ENCODE data around the gene TENT4A. TPM values are rescaled to one million over a fixed set of nuclear protein-coding genes. Genes with fewer than 3 reads are reported as not detected.

Gene TENT4A
- total and polyA plus RNA-seq, 2 of the 13 experiments (the other 11 are each of a cell fraction or from before 2014, with no cell fraction given), result 6.3 to 13.3 TPM

- H3K4me2 ChIP-seq (ENCODE audit: low read depth, low read length), result no peak overlapping the region
- in situ Hi-C loops (cut with HindIII; ENCODE audit: extremely low pct_ligation_motif_present, low pct_unique_long_range_greater_than_20kb), result no loop called here
- TF ChIP-seq FOXA3 (CRISPR knock-in tag; IDR thresholded peaks at IDR 0.05), result no peak
- BruUV-seq (replicated peaks), result no TSS peak
- H3K9me3 ChIP-seq (ENCODE audit: low read length), result no peaks in the 10 kb centered on the region
- DNase-seq (ENCODE audit: low spot score), result no peak
- CTCF ChIA-PET (ENCODE audit: low intra/inter-chr PET ratio, low total read pairs), result no interaction called here
- H2AFZ ChIP-seq (ENCODE audit: low read length), result no peak overlapping the region
- no peak for FAIRE-seq
- no peak overlapping the region for H3K9ac ChIP-seq (ENCODE audit: insufficient read depth, low read depth, low read length)
- no peaks in the 10 kb centered on the region for H4K20me1 ChIP-seq (ENCODE audit: insufficient read depth, low read length)
- no peak overlapping the region for H3K4me3 ChIP-seq (replicated peaks in 1 of 3; ENCODE audit: insufficient read depth in 1 of 3, low read depth in 2 of 3, low read length in 3 of 3)
- no peak overlapping the region for H3K27ac ChIP-seq (ENCODE audit: extremely low read length, insufficient read depth, low read length)
- H3K36me3 ChIP-seq (replicated peaks in 1 of 2; ENCODE audit: control insufficient read depth in 1 of 2, insufficient read depth in 2 of 2, low read length in 2 of 2), result no peaks in the 10 kb centered on the region
- intact Hi-C loops (cut with micrococcal nuclease; ENCODE audit: unreplicated experiment), result no loop called here
- POLR2A ChIA-PET, result no interaction called here
- WGBS (ENCODE audit: low lambda C conversion rate), result 0% methylated on average over 1 of the region's 1 CpG
- H3K27me3 ChIP-seq (ENCODE audit: control insufficient read depth in 1 of 2, insufficient read depth in 2 of 2, low read length in 2 of 2), result peaks cover 0 to 15% of the 10 kb centered on the region in 2 experiments; a peak in 3 of 5 replicates
- no peak for ATAC-seq
- no peaks in the 10 kb centered on the region for H3K79me2 ChIP-seq (ENCODE audit: insufficient read depth, low read length)
- no peaks in the 10 kb centered on the region for H3K4me1 ChIP-seq (ENCODE audit: insufficient read depth, low read length)
Observed at GRCh38 chr5:6698696-6699095, 14.5 kb upstream of the TENT4A start.

- no peak for FAIRE-seq
Observed at GRCh38 chr5:6699357-6699756, 13.9 kb upstream of the TENT4A start.

More at GRCh38 chr5:6699357-6699756, 13.9 kb upstream of the TENT4A start:
- WGBS (ENCODE audit: low lambda C conversion rate), result 46% methylated on average over 1 of the region's 1 CpG
- ChIA-PET POLR2A (no interaction called here), CTCF (ENCODE audit: low intra/inter-chr PET ratio, low total read pairs) (no interaction called here)
- intact Hi-C loops (cut with micrococcal nuclease; ENCODE audit: unreplicated experiment) (no loop called here), in situ Hi-C loops (cut with HindIII; ENCODE audit: extremely low pct_ligation_motif_present, low pct_unique_long_range_greater_than_20kb) (no loop called here)
- no peak for TF ChIP-seq ZNF678 (CRISPR knock-in tag; IDR thresholded peaks at IDR 0.05)
- no peak for TF ChIP-seq ZNF703 (CRISPR knock-in tag; IDR thresholded peaks at IDR 0.05; ENCODE audit: borderline replicate concordance)
- TF ChIP-seq LBX2 (CRISPR knock-in tag; IDR thresholded peaks at IDR 0.05; ENCODE audit: borderline replicate concordance), result no peak
- TF ChIP-seq ISX (CRISPR knock-in tag; conservative IDR thresholded peaks at IDR 0.05), result no peak
- no peak for TF ChIP-seq SMC3 (IDR thresholded peaks at IDR 0.05; ENCODE audit: low read length)
- no peak for TF ChIP-seq PHF20 (CRISPR knock-in tag; IDR thresholded peaks at IDR 0.05)
- no peak for TF ChIP-seq FOXJ3 (CRISPR knock-in tag; IDR thresholded peaks at IDR 0.05; ENCODE audit: borderline replicate concordance)
- no peak for TF ChIP-seq ZUFSP (CRISPR knock-in tag; IDR thresholded peaks at IDR 0.05; ENCODE audit: borderline replicate concordance)
- Histone ChIP-seq H3K27me3 (ENCODE audit: control insufficient read depth in 1 of 2, insufficient read depth in 2 of 2, low read length in 2 of 2) (peaks cover 0 to 21% of the 10 kb centered on the region in 2 experiments; a peak in 4 of 5 replicates), H3K36me3 (replicated peaks in 1 of 2; ENCODE audit: control insufficient read depth in 1 of 2, insufficient read depth in 2 of 2, low read length in 2 of 2) (no peaks in the 10 kb centered on the region), H2AFZ (ENCODE audit: low read length) (no peak overlapping the region), H3K4me1 (ENCODE audit: insufficient read depth, low read length) (no peaks in the 10 kb centered on the region), H3K9me3 (ENCODE audit: low read length) (no peaks in the 10 kb centered on the region), H3K79me2 (ENCODE audit: insufficient read depth, low read length) (no peaks in the 10 kb centered on the region), H3K4me3 (replicated peaks in 1 of 3; ENCODE audit: insufficient read depth in 1 of 3, low read depth in 2 of 3, low read length in 3 of 3) (no peak overlapping the region), H3K27ac (ENCODE audit: extremely low read length, insufficient read depth, low read length) (no peak overlapping the region), H3K4me2 (ENCODE audit: low read depth, low read length) (no peak overlapping the region), H4K20me1 (ENCODE audit: insufficient read depth, low read length) (no peaks in the 10 kb centered on the region), H3K9ac (ENCODE audit: insufficient read depth, low read depth, low read length) (no peak overlapping the region)
- ATAC-seq, result no peak
- no peak for DNase-seq (ENCODE audit: low spot score)
- BruUV-seq (replicated peaks), result no TSS peak

All from HepG2 (cell line).